ENCODE measurements around the gene RASSF1. TPM values are rescaled to one million over a fixed set of nuclear protein-coding genes. Genes with fewer than 3 reads are reported as not detected.
A peak's percentile ranks its signal among the peaks of the same experiment; 100 is the strongest.

RASSF1 gene
- total and polyA plus RNA-seq, 2 of the 8 experiments (the other 6 are each of a cell fraction or from before 2014, with no cell fraction given): 10.3 to 15.7 TPM

GRCh38 chr3:50388720-50389413, 48.2 kb upstream of the RASSF1 start:
- no peak overlapping the region for H2BK5ac ChIP-seq (ENCODE audit: low read depth, low read length)
- no peak overlapping the region for H3K4me2 ChIP-seq (ENCODE audit: insufficient read depth in 1 of 2, low read depth in 2 of 2, low read length in 2 of 2)
- H3K14ac ChIP-seq (ENCODE audit: insufficient read length): no peak overlapping the region
- no peak overlapping the region for H3K9ac ChIP-seq (replicated peaks in 1 of 4; ENCODE audit: extremely low read depth in 1 of 4, low read depth in 3 of 4, low read length in 3 of 4)
- ChIA-PET POLR2A (ENCODE audit: partially characterized antibody) (interaction anchor here (0.9 kb wide), 1 partner anchor 127 kb away, joined by 3 read pairs; no protein-coding TSS in a partner anchor), CTCF (ENCODE audit: partially characterized antibody) (interaction anchor here (0.7 to 9.3 kb wide), 17 partner anchors 10 to 182 kb away, joined by 3 to 136 read pairs (median 6); partner anchors contain the start of genes CYB561D2, NPRL2 and ZMYND10)
- FAIRE-seq: no peak
- no peak overlapping the region for H2AFZ ChIP-seq (ENCODE audit: low read length)
- no peak overlapping the region for H4K91ac ChIP-seq (replicated peaks; ENCODE audit: insufficient read length, low read length)
- no peaks in the 10 kb centered on the region for H3K27me3 ChIP-seq (replicated peaks in 1 of 4; ENCODE audit: control insufficient read depth in 3 of 4, extremely low read depth in 1 of 4, insufficient read depth in 3 of 4, low read length in 3 of 4)
- H2BK20ac ChIP-seq (ENCODE audit: low read length): no peak overlapping the region
- H2AK5ac ChIP-seq (ENCODE audit: low read depth, low read length): no peak overlapping the region
- no peaks in the 10 kb centered on the region for H3K36me3 ChIP-seq (ENCODE audit: control insufficient read depth in 2 of 4, insufficient read depth in 4 of 4, low read length in 3 of 4)
- no peak overlapping the region for H3K4me3 ChIP-seq (ENCODE audit: extremely low read depth in 1 of 4, insufficient read depth in 2 of 4, low read depth in 3 of 4, low read length in 4 of 4)
- peaks cover 0 to 2% (median under 1%) of the 10 kb centered on the region in 4 experiments; a peak in 3 of 7 replicates for H3K4me1 ChIP-seq (replicated peaks in 1 of 4; ENCODE audit: control insufficient read depth in 3 of 4, insufficient read depth in 4 of 4, low read length in 3 of 4)
- peak overlapping the region; percentile 6; the same call in 1 of the 2 replicates for H4K8ac ChIP-seq (ENCODE audit: extremely low read depth, insufficient read depth, low read length)
- H3K56ac ChIP-seq (replicated peaks; ENCODE audit: insufficient read length, low read depth, low read length): no peak overlapping the region
- H3K27ac ChIP-seq (ENCODE audit: low read depth, low read length): no peak overlapping the region
- H3K79me1 ChIP-seq (ENCODE audit: low read depth, low read length): no peaks in the 10 kb centered on the region
- H2BK120ac ChIP-seq (replicated peaks; ENCODE audit: low read depth, low read length): no peak overlapping the region
- H3K9me3 ChIP-seq (ENCODE audit: insufficient read depth in 2 of 2, low read depth in 1 of 2, low read length in 1 of 2): no peaks in the 10 kb centered on the region
- no peak overlapping the region; the same call in 1 of the 2 replicates for H3K18ac ChIP-seq (ENCODE audit: extremely low read depth, low read length)
- no peak for DNase-seq (ENCODE audit: low read depth in 1 of 2, low spot score in 2 of 2)
- H4K20me1 ChIP-seq (replicated peaks in 1 of 2; ENCODE audit: control insufficient read depth in 1 of 2, insufficient read depth in 2 of 2, low read length in 2 of 2): peaks cover 0 to 3% of the 10 kb centered on the region in 2 experiments
- no peak overlapping the region for H3K4ac ChIP-seq (replicated peaks; ENCODE audit: insufficient read length, low read depth, low read length)
- H3K23ac ChIP-seq (ENCODE audit: insufficient read length): no peak overlapping the region
- H3K23me2 ChIP-seq (ENCODE audit: low read depth, low read length): no peaks in the 10 kb centered on the region
- H2BK12ac ChIP-seq (ENCODE audit: low read depth, low read length): no peak overlapping the region
- no peaks in the 10 kb centered on the region for H3K79me2 ChIP-seq (ENCODE audit: control insufficient read depth in 1 of 2, insufficient read depth in 2 of 2, low read length in 2 of 2)
- no peak overlapping the region for H4K5ac ChIP-seq (ENCODE audit: insufficient read length, low read depth, low read length)
- no peak overlapping the region for H2BK15ac ChIP-seq (ENCODE audit: low read length)
- 92% methylated on average over 22 of the region's 22 CpGs; no CpG with 5 or more reads in 1 of the 2 experiments for WGBS, 2 experiments (ENCODE audit: extremely low coverage in 1 of 2, insufficient coverage in 1 of 2, insufficient read length in 1 of 2, insufficient replicate concordance in 2 of 2, low coverage in 1 of 2, low lambda C conversion rate in 2 of 2, missing lambda C conversion rate in 1 of 2)
- TF ChIP-seq RBBP5 (IDR thresholded peaks at IDR 0.05; ENCODE audit: borderline replicate concordance, low read depth, low read length) (no peak), CEBPB (IDR thresholded peaks at IDR 0.05; ENCODE audit: low read depth, low read length) (no peak), SP2 (IDR thresholded peaks at IDR 0.05; ENCODE audit: low read length) (no peak), PHF8 (conservative IDR thresholded peaks at IDR 0.05; ENCODE audit: low read depth, low read length) (no peak), SIX5 (IDR thresholded peaks at IDR 0.05; ENCODE audit: low read depth, low read length) (no peak), ATF2 (IDR thresholded peaks at IDR 0.05; ENCODE audit: low read length) (no peak), CREB1 (IDR thresholded peaks at IDR 0.05) (no peak)

Data from H1 (cell line).